ENCODE measurements around the gene ERGIC2. TPM values are rescaled to one million over a fixed set of nuclear protein-coding genes. Genes with fewer than 3 reads are reported as not detected.

Gene ERGIC2
- total and polyA plus RNA-seq, 2 of the 13 experiments (the other 11 are each of a cell fraction or from before 2014, with no cell fraction given): 32.6 to 73.5 TPM

Other genes with a start within 250 kb of the ERGIC2 start
- gene FAR2, start 231.9 kb downstream of the ERGIC2 start, total RNA-seq (2016; rRNA removed; fragmentation: Illumina TruSeq; extraction: Trizol): not detected in 2 replicates
- not detected in 2 replicates for gene FAR2, start 231.9 kb downstream of the ERGIC2 start, polyA plus RNA-seq (2011; rRNA removed)
- not detected in 2 replicates for gene OVCH1, start 116.5 kb upstream of the ERGIC2 start, total RNA-seq (2016; rRNA removed; fragmentation: Illumina TruSeq; extraction: Trizol)
- gene OVCH1, start 116.5 kb upstream of the ERGIC2 start, polyA plus RNA-seq (2011; rRNA removed): not detected in 2 replicates

Measured in HepG2 (cell line).